Smooth muscle cell (in vitro differentiated cells): ENCODE data around the gene TBCE. TPM values are rescaled to one million over a fixed set of nuclear protein-coding genes. Genes with fewer than 3 reads are reported as not detected.

Source experiments
- DNase-seq: peaks from one replicate; lab custom pipeline; 2025; ENCODE audit not compliant: unreplicated experiment; lab: John Stamatoyannopoulos, UW
- H2AFZ ChIP-seq: fragments of 200-600 bp; sonication (generic); 2 replicates; pipeline ENCODE4 v1.6.0; 2016; ENCODE audit warnings: antibody characterized with exemption, low read depth, mild to moderate bottlenecking
- H3F3A ChIP-seq: fragments of 200-600 bp; sonication (generic); 2 replicates; pipeline ENCODE4 v1.6.0; 2017; ENCODE audit warnings: antibody characterized with exemption, low read depth
- H3K27ac ChIP-seq: fragments of 200-600 bp; sonication (generic); 2 replicates; pipeline ENCODE4 v1.5.1; 2016; ENCODE audit warnings: low read depth, mild to moderate bottlenecking
- H3K27me3 ChIP-seq: fragments of 200-600 bp; sonication (generic); 2 replicates; pipeline ENCODE4 v1.6.1; 2016; ENCODE audit warnings: low read depth, mild to moderate bottlenecking
- H3K36me3 ChIP-seq: fragments of 200-600 bp; sonication (generic); 2 replicates; pipeline ENCODE4 v1.5.1; 2016; ENCODE audit warnings: low read depth
- H3K4me1 ChIP-seq: fragments of 200-600 bp; sonication (generic); 2 replicates; pipeline ENCODE4 v1.5.1; 2016; ENCODE audit warnings: low read depth
- H3K4me2 ChIP-seq: fragments of 200-600 bp; sonication (generic); 2 replicates; pipeline ENCODE4 v1.6.0; 2016; ENCODE audit warnings: mild to moderate bottlenecking
- H3K4me3 ChIP-seq: fragments of 200-600 bp; sonication (generic); 2 replicates; pipeline ENCODE4 v1.5.1; 2016; ENCODE audit warnings: mild to moderate bottlenecking
- H3K79me2 ChIP-seq: fragments of 200-600 bp; sonication (generic); 2 replicates; pipeline ENCODE4 v1.6.0; 2016; ENCODE audit warnings: low read depth, mild to moderate bottlenecking
- H3K9ac ChIP-seq: fragments of 200-600 bp; sonication (generic); 2 replicates; pipeline ENCODE4 v1.6.0; 2016; ENCODE audit warnings: low read depth
- H3K9me3 ChIP-seq: fragments of 200-600 bp; sonication (generic); replicated peaks from 2 replicates; pipeline ENCODE4 v1.5.1; 2016; ENCODE audit warnings: low read depth
- H4K20me1 ChIP-seq: fragments of 200-600 bp; sonication (generic); 2 replicates; pipeline ENCODE4 v1.6.0; 2016; ENCODE audit warnings: low read depth
- CTCF ChIP-seq: fragments of 200-600 bp; sonication (generic); IDR thresholded peaks from 2 replicates; pipeline ENCODE4 v1.5.1; 2017; ENCODE audit warnings: borderline replicate concordance, mild to moderate bottlenecking, antibody characterized with exemption; ENCODE audit not compliant: insufficient read depth, poor library complexity, severe bottlenecking
- WGBS: methylation state at CpG from one replicate; pipeline ENCODE4 v1.1.7; 2016; ENCODE audit warnings: low lambda C conversion rate; 5-methylcytosine and 5-hydroxymethylcytosine counted together
- polyA plus RNA-seq: library from polyadenylated mRNA; unstranded; fragments of >200 nt; fragmentation: Nextera tagmentation; extraction: Ambion mirVana; gene quantifications from 2 replicates; pipeline ENCODE4 v1.2.1, GENCODE V29; 2016
- total RNA-seq: library from RNA; depleted of rRNA; stranded (reverse); fragments of >200 nt; gene quantifications from 2 replicates; pipeline ENCODE4 v1.2.3, GENCODE V29; 2014

The TBCE gene
- total and polyA plus RNA-seq, 2 experiments from 2014 or later, result 24.0 to 28.4 TPM

DNA sequence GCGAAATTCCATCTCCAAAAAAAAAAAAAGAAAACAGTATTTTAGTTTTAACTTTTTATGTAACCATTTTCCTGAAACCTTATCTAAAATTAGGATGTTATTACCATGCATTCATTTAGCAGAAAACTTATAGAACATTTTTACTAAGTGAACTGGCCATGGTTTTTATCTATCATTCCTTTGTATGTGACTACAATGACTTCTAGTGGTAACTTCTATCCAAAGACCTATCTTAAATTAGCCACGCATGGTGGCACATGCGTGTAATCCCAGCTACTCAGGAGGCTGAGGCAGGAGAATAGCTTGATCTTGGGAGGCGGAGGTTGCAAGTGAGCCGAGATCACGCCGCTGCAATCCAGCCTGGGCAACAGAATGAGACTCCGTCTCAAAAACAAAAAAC is 27.5 kb upstream of the TBCE start:
- DNase-seq, result no peak
- Histone ChIP-seq H3K4me3 (no peak overlapping the region), H3K4me2 (no peak overlapping the region), H3K79me2 (peaks cover 19% of the 10 kb centered on the region), H3K36me3 (peaks cover 6% of the 10 kb centered on the region), H3K4me1 (no peaks in the 10 kb centered on the region), H3F3A (no peaks in the 10 kb centered on the region), H4K20me1 (peaks cover 12% of the 10 kb centered on the region), H3K27me3 (no peaks in the 10 kb centered on the region), H3K9ac (no peak overlapping the region), H2AFZ (no peak overlapping the region), H3K27ac (no peak overlapping the region), H3K9me3 (no peaks in the 10 kb centered on the region)
- 80% methylated on average over 8 of the region's 8 CpGs for WGBS
- TF ChIP-seq CTCF, result no peak

DNA sequence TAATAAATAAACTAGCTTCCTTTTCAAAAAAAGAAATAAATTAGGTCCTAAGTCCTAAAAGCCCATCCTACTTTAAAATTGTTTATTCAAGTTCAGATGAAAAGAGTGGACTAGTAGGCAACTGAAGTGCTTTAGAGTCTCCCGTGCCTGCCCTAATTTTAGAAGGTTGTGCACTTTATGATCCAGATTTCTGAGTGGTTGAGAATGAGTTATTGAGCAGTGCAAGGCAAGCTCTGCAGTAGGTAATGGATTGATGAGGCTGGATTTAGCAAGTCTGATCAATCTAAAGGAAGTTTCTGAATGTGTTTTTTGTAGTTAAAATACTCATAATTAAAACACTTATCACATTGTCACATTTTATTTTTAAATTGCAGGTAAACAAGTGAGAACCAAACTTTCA is 25.9 kb upstream of the TBCE start:
- DNase-seq, result no peak
- Histone ChIP-seq H3K4me1 (no peaks in the 10 kb centered on the region), H3K4me2 (no peak overlapping the region), H3K27me3 (no peaks in the 10 kb centered on the region), H3K27ac (no peak overlapping the region), H3K36me3 (peaks cover 6% of the 10 kb centered on the region), H3K4me3 (no peak overlapping the region), H3K9me3 (no peaks in the 10 kb centered on the region), H3K79me2 (peaks cover 5% of the 10 kb centered on the region), H3F3A (no peaks in the 10 kb centered on the region), H4K20me1 (no peaks in the 10 kb centered on the region), H3K9ac (no peak overlapping the region), H2AFZ (no peak overlapping the region)
- no peak for TF ChIP-seq CTCF
- WGBS, result 97% methylated on average over 1 of the region's 1 CpG

DNA sequence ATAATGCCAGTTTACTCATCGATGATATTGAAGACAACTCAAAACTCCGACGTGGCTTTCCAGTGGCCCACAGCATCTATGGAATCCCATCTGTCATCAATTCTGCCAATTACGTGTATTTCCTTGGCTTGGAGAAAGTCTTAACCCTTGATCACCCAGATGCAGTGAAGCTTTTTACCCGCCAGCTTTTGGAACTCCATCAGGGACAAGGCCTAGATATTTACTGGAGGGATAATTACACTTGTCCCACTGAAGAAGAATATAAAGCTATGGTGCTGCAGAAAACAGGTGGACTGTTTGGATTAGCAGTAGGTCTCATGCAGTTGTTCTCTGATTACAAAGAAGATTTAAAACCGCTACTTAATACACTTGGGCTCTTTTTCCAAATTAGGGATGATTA is 25.2 kb upstream of the TBCE start:
- no peak overlapping the region for H3K4me3 ChIP-seq
- no peak overlapping the region for H3K9ac ChIP-seq
- no peaks in the 10 kb centered on the region for H4K20me1 ChIP-seq
- H3K27ac ChIP-seq, result no peak overlapping the region
- DNase-seq, result no peak
- WGBS, result 69% methylated on average over 6 of the region's 6 CpGs
- no peaks in the 10 kb centered on the region for H3K79me2 ChIP-seq
- no peak overlapping the region for H3K4me2 ChIP-seq
- no peak for TF ChIP-seq CTCF
- H3K9me3 ChIP-seq, result no peaks in the 10 kb centered on the region
- no peaks in the 10 kb centered on the region for H3K27me3 ChIP-seq
- H3F3A ChIP-seq, result no peaks in the 10 kb centered on the region
- peaks cover 6% of the 10 kb centered on the region for H3K36me3 ChIP-seq
- no peaks in the 10 kb centered on the region for H3K4me1 ChIP-seq
- no peak overlapping the region for H2AFZ ChIP-seq

GRCh38 chr1:235342471-235342870 is 24.8 kb upstream of the TBCE start:
- H3K27ac ChIP-seq, result no peak overlapping the region
- no peaks in the 10 kb centered on the region for H3K4me1 ChIP-seq
- H4K20me1 ChIP-seq, result no peaks in the 10 kb centered on the region
- H3K9ac ChIP-seq, result no peak overlapping the region
- DNase-seq, result no peak
- H3K4me2 ChIP-seq, result no peak overlapping the region
- 95% methylated on average over 3 of the region's 3 CpGs for WGBS
- no peak overlapping the region for H2AFZ ChIP-seq
- TF ChIP-seq CTCF, result no peak
- no peak overlapping the region for H3K4me3 ChIP-seq
- H3K27me3 ChIP-seq, result no peaks in the 10 kb centered on the region
- H3K79me2 ChIP-seq, result no peaks in the 10 kb centered on the region
- H3F3A ChIP-seq, result no peaks in the 10 kb centered on the region
- H3K9me3 ChIP-seq, result no peaks in the 10 kb centered on the region
- H3K36me3 ChIP-seq, result peaks cover 6% of the 10 kb centered on the region
